Lung (tissue), 12 donors: ENCODE results near the gene BHMT. TPM values are rescaled to one million over a fixed set of nuclear protein-coding genes. Genes with fewer than 3 reads are reported as not detected.

Experiments used
- ATAC-seq: fragments of 200-7000 bp; cut with Tn5 transposase; one replicate; pipeline ENCODE4 v1.9.1; 2020; ENCODE audit warnings: moderate number of reproducible peaks; ENCODE audit not compliant: insufficient read depth, low FRiP score
- DNase-seq, 3 donors: peaks; one replicate each; pipeline ENCODE4 v3.0.0-alpha.2; 2013 to 2017
- H3K27ac ChIP-seq, 2 donors: one replicate each; pipeline ENCODE4 v1.5.1; 2013; ENCODE audit warnings: mild to moderate bottlenecking in 2 of 2, moderate library complexity in 2 of 2, control low read depth in 1 of 2, inconsistent platforms in 1 of 2, low read depth in 1 of 2, low read length in 1 of 2
- H3K27me3 ChIP-seq, 3 donors: one replicate each; pipeline ENCODE4 v1.5.1; 2013; ENCODE audit warnings: low read length in 2 of 3; ENCODE audit not compliant: control insufficient read depth in 3 of 3, insufficient read depth in 3 of 3
- H3K36me3 ChIP-seq, 4 donors: one replicate each; pipeline ENCODE4 v1.5.1; 2013; ENCODE audit warnings: low read length in 4 of 4, mild to moderate bottlenecking in 1 of 4, moderate library complexity in 1 of 4; ENCODE audit not compliant: control insufficient read depth in 4 of 4, insufficient read depth in 4 of 4
- H3K4me1 ChIP-seq, 5 donors: one replicate each; pipeline ENCODE4 v1.5.1; 2013; ENCODE audit warnings: low read length in 5 of 5, mild to moderate bottlenecking in 2 of 5, moderate library complexity in 1 of 5; ENCODE audit not compliant: control insufficient read depth in 5 of 5, insufficient read depth in 5 of 5
- H3K4me3 ChIP-seq: one replicate; pipeline ENCODE4 v1.5.1; 2013; ENCODE audit warnings: mild to moderate bottlenecking, control low read depth, moderate library complexity
- H3K9ac ChIP-seq, 2 donors: one replicate each; pipeline ENCODE4 v1.5.1; 2013; ENCODE audit warnings: low read length in 2 of 2, control low read depth in 1 of 2; ENCODE audit not compliant: insufficient read depth in 1 of 2
- H3K9me3 ChIP-seq, 4 donors: one replicate each; pipeline ENCODE4 v1.5.1; 2013; ENCODE audit warnings: low read length in 3 of 4, mild to moderate bottlenecking in 1 of 4, moderate library complexity in 1 of 4; ENCODE audit not compliant: control insufficient read depth in 4 of 4, insufficient read depth in 3 of 4
- WGBS, 2 donors: extraction: QIAGEN DNeasy Blood & Tissue Kit; methylation state at CpG; one replicate each; pipeline ENCODE4 v1.1.7; 2013; 5-methylcytosine and 5-hydroxymethylcytosine counted together
- polyA plus RNA-seq, 2 donors: library from polyadenylated mRNA; stranded (reverse); fragments of 200-250 nt; gene quantifications; one replicate each; pipeline ENCODE4 v1.2.1, GENCODE V29; 2013
- total RNA-seq, 2 donors: library from RNA; depleted of rRNA in 1 of 2; stranded (reverse); fragments of >200 nt in 1 of 2; gene quantifications; one replicate each; pipeline ENCODE4 v1.2.1, GENCODE V29; 2014 to 2021
- TF ChIP-seq, protein P1 (sequence below): IDR thresholded peaks from 2 replicates; pipeline ENCODE4 v1.5.1; 2012; ENCODE audit warnings: mild to moderate bottlenecking; ENCODE audit errors: control extremely low read depth, extremely low read depth
- donor health status: control.
- donor health status: control.
- donor health status: Bipolar disorder and iron deficiency.
- donor health status: healthy.
- donor health status: DM: yes; HTN: yes; CAD: no.

Gene BHMT
- total and polyA plus RNA-seq, 4 donors = 0.06 to 0.55 (median 0.46) TPM; not detected in 1

- Histone ChIP-seq H3K27ac (no peak overlapping the region), H3K9ac (no peak overlapping the region), H3K36me3 (no peaks in the 10 kb centered on the region), H3K9me3 (peaks cover 0 to 8% (median 0%) of the 10 kb centered on the region in 4 donors), H3K4me3 (no peak overlapping the region), H3K27me3 (peaks cover 3 to 47% (median 47%) of the 10 kb centered on the region in 3 donors), H3K4me1 (peaks cover 0 to 9% (median 4%) of the 10 kb centered on the region in 5 donors)
- TF ChIP-seq, protein P1, sequence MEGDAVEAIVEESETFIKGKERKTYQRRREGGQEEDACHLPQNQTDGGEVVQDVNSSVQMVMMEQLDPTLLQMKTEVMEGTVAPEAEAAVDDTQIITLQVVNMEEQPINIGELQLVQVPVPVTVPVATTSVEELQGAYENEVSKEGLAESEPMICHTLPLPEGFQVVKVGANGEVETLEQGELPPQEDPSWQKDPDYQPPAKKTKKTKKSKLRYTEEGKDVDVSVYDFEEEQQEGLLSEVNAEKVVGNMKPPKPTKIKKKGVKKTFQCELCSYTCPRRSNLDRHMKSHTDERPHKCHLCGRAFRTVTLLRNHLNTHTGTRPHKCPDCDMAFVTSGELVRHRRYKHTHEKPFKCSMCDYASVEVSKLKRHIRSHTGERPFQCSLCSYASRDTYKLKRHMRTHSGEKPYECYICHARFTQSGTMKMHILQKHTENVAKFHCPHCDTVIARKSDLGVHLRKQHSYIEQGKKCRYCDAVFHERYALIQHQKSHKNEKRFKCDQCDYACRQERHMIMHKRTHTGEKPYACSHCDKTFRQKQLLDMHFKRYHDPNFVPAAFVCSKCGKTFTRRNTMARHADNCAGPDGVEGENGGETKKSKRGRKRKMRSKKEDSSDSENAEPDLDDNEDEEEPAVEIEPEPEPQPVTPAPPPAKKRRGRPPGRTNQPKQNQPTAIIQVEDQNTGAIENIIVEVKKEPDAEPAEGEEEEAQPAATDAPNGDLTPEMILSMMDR = no peak
- ATAC-seq (no peak), DNase-seq (no peak)
- WGBS, 2 donors = 73 to 85% methylated on average over 8 of the region's 8 CpGs
Measured at GRCh38 chr5:79108792-79109191, 2.8 kb upstream of the BHMT start.

GRCh38 chr5:79109527-79110492 is 1.8 kb upstream of the BHMT start:
- Histone ChIP-seq H3K4me1 (peaks cover 0 to 9% (median 4%) of the 10 kb centered on the region in 5 donors), H3K36me3 (no peaks in the 10 kb centered on the region), H3K27ac (no peak overlapping the region), H3K9me3 (peaks cover 0 to 8% (median 0%) of the 10 kb centered on the region in 4 donors), H3K9ac (no peak overlapping the region), H3K27me3 (peaks cover 3 to 54% (median 54%) of the 10 kb centered on the region in 3 donors), H3K4me3 (no peak overlapping the region)
- 42 to 51% methylated on average over 15 of the region's 15 CpGs for WGBS, 2 donors
- DNase-seq = no peak
- TF ChIP-seq, protein P1 = no peak
- no peak for ATAC-seq

GRCh38 chr5:79111960-79112702 is 522 bp downstream of the BHMT start:
- Histone ChIP-seq H3K36me3 (no peaks in the 10 kb centered on the region), H3K27ac (no peak overlapping the region), H3K9me3 (peaks cover 0 to 8% (median 0%) of the 10 kb centered on the region in 4 donors), H3K4me3 (peak overlapping the region; percentile 9), H3K27me3 (peaks cover 3 to 59% (median 54%) of the 10 kb centered on the region in 3 donors), H3K9ac (no peak overlapping the region), H3K4me1 (peaks cover 0 to 9% (median 4%) of the 10 kb centered on the region in 5 donors)
- WGBS, 2 donors = 9% methylated on average over 37 to 39 of the region's 39 CpGs
- DNase-seq = no peak
- TF ChIP-seq, protein P1 = no peak
- ATAC-seq = no peak
